ENCODE measurements around the gene NDE1. TPM values are rescaled to one million over a fixed set of nuclear protein-coding genes. Genes with fewer than 3 reads are reported as not detected.

Gene NDE1
- total and polyA plus RNA-seq, 2 donors: 38.0 to 39.1 TPM

GRCh38 chr16:15735610-15736009 is 85.6 kb downstream of the NDE1 start:
- WGBS: 74% methylated on average over 3 of the region's 3 CpGs
- DNase-seq (ENCODE audit: extremely low spot score): no peak
- Histone ChIP-seq H3K36me3 (ENCODE audit: insufficient read depth) (no peaks in the 10 kb centered on the region), H3K4me3 (ENCODE audit: low read depth, low read length) (no peak overlapping the region), H3K27ac (ENCODE audit: low read depth) (no peak overlapping the region), H3K4me1 (ENCODE audit: insufficient read depth) (no peaks in the 10 kb centered on the region)

- no peaks in the 10 kb centered on the region for H3K4me1 ChIP-seq (ENCODE audit: insufficient read depth)
- DNase-seq (ENCODE audit: extremely low spot score): no peak
- H3K27ac ChIP-seq (ENCODE audit: low read depth): no peak overlapping the region
- H3K36me3 ChIP-seq (ENCODE audit: insufficient read depth): no peaks in the 10 kb centered on the region
- WGBS: 72% methylated on average over 7 of the region's 7 CpGs
- no peak overlapping the region for H3K4me3 ChIP-seq (ENCODE audit: low read depth, low read length)
Measured at GRCh38 chr16:15736529-15736928, 86.5 kb downstream of the NDE1 start.

GRCh38 chr16:15737140-15737644 is 87.1 kb downstream of the NDE1 start:
- no peak for DNase-seq (ENCODE audit: extremely low spot score)
- Histone ChIP-seq H3K27ac (ENCODE audit: low read depth) (no peak overlapping the region), H3K4me3 (ENCODE audit: low read depth, low read length) (no peak overlapping the region), H3K4me1 (ENCODE audit: insufficient read depth) (no peaks in the 10 kb centered on the region), H3K36me3 (ENCODE audit: insufficient read depth) (no peaks in the 10 kb centered on the region)
- 78% methylated on average over 18 of the region's 18 CpGs for WGBS

- H3K4me3 ChIP-seq (ENCODE audit: low read depth, low read length): no peak overlapping the region
- 76% methylated on average over 2 of the region's 2 CpGs for WGBS
- no peak overlapping the region for H3K27ac ChIP-seq (ENCODE audit: low read depth)
- DNase-seq (ENCODE audit: extremely low spot score): no peak
- no peaks in the 10 kb centered on the region for H3K36me3 ChIP-seq (ENCODE audit: insufficient read depth)
- H3K4me1 ChIP-seq (ENCODE audit: insufficient read depth): no peaks in the 10 kb centered on the region
Measured at GRCh38 chr16:15739464-15739863, 89.4 kb downstream of the NDE1 start.

- no peaks in the 10 kb centered on the region for H3K4me1 ChIP-seq (ENCODE audit: insufficient read depth)
- WGBS: 62% methylated on average over 6 of the region's 6 CpGs
Measured at GRCh38 chr16:15739950-15740349, 89.9 kb downstream of the NDE1 start.

GRCh38 chr16:15741207-15741871 is 91.3 kb downstream of the NDE1 start:
- 94% methylated on average over 13 of the region's 13 CpGs for WGBS
- Histone ChIP-seq H3K4me3 (ENCODE audit: low read depth, low read length) (no peak overlapping the region), H3K27ac (ENCODE audit: low read depth) (no peak overlapping the region), H3K36me3 (ENCODE audit: insufficient read depth) (no peaks in the 10 kb centered on the region), H3K4me1 (ENCODE audit: insufficient read depth) (no peaks in the 10 kb centered on the region)
- DNase-seq (ENCODE audit: extremely low spot score): no peak

More at GRCh38 chr16:15739950-15740349, 89.9 kb downstream of the NDE1 start:
- DNase-seq (ENCODE audit: extremely low spot score): no peak
- no peak overlapping the region for H3K4me3 ChIP-seq (ENCODE audit: low read depth, low read length)
- H3K36me3 ChIP-seq (ENCODE audit: insufficient read depth): no peaks in the 10 kb centered on the region
- H3K27ac ChIP-seq (ENCODE audit: low read depth): no peak overlapping the region

GRCh38 chr16:15742716-15743115 is 92.7 kb downstream of the NDE1 start:
- no peaks in the 10 kb centered on the region for H3K4me1 ChIP-seq (ENCODE audit: insufficient read depth)
- H3K4me3 ChIP-seq (ENCODE audit: low read depth, low read length): no peak overlapping the region
- 96% methylated on average over 2 of the region's 2 CpGs for WGBS
- DNase-seq (ENCODE audit: extremely low spot score): no peak
- H3K36me3 ChIP-seq (ENCODE audit: insufficient read depth): no peaks in the 10 kb centered on the region
- no peak overlapping the region for H3K27ac ChIP-seq (ENCODE audit: low read depth)

- Histone ChIP-seq H3K4me3 (ENCODE audit: low read depth, low read length) (no peak overlapping the region), H3K36me3 (ENCODE audit: insufficient read depth) (no peaks in the 10 kb centered on the region), H3K27ac (ENCODE audit: low read depth) (no peak overlapping the region), H3K4me1 (ENCODE audit: insufficient read depth) (no peaks in the 10 kb centered on the region)
- DNase-seq (ENCODE audit: extremely low spot score): no peak
- 70% methylated on average over 1 of the region's 1 CpG for WGBS
Measured at GRCh38 chr16:15743657-15744056, 93.6 kb downstream of the NDE1 start.

- Histone ChIP-seq H3K4me3 (ENCODE audit: low read depth, low read length) (no peak overlapping the region), H3K36me3 (ENCODE audit: insufficient read depth) (no peaks in the 10 kb centered on the region), H3K27ac (ENCODE audit: low read depth) (no peak overlapping the region), H3K4me1 (ENCODE audit: insufficient read depth) (no peaks in the 10 kb centered on the region)
- DNase-seq (ENCODE audit: extremely low spot score): no peak
- 93% methylated on average over 6 of the region's 6 CpGs for WGBS
Measured at GRCh38 chr16:15746332-15746731, 96.3 kb downstream of the NDE1 start.

- Histone ChIP-seq H3K36me3 (ENCODE audit: insufficient read depth) (no peaks in the 10 kb centered on the region), H3K27ac (ENCODE audit: low read depth) (no peak overlapping the region), H3K4me1 (ENCODE audit: insufficient read depth) (no peaks in the 10 kb centered on the region), H3K4me3 (ENCODE audit: low read depth, low read length) (no peak overlapping the region)
- WGBS: 82% methylated on average over 14 of the region's 14 CpGs
- no peak for DNase-seq (ENCODE audit: extremely low spot score)
Measured at GRCh38 chr16:15747937-15748336, 97.9 kb downstream of the NDE1 start.

- DNase-seq (ENCODE audit: extremely low spot score): no peak
- Histone ChIP-seq H3K27ac (ENCODE audit: low read depth) (no peak overlapping the region), H3K36me3 (ENCODE audit: insufficient read depth) (peaks cover 2% of the 10 kb centered on the region), H3K4me3 (ENCODE audit: low read depth, low read length) (no peak overlapping the region), H3K4me1 (ENCODE audit: insufficient read depth) (no peaks in the 10 kb centered on the region)
- 88% methylated on average over 2 of the region's 2 CpGs for WGBS
Measured at GRCh38 chr16:15748654-15749053, 98.6 kb downstream of the NDE1 start.

GRCh38 chr16:15749371-15749770 is 99.3 kb downstream of the NDE1 start:
- Histone ChIP-seq H3K4me3 (ENCODE audit: low read depth, low read length) (no peak overlapping the region), H3K36me3 (ENCODE audit: insufficient read depth) (peaks cover 2% of the 10 kb centered on the region)

GRCh38 chr16:15749985-15750384 is 99.9 kb downstream of the NDE1 start:
- no peaks in the 10 kb centered on the region for H3K4me1 ChIP-seq (ENCODE audit: insufficient read depth)
- DNase-seq (ENCODE audit: extremely low spot score): no peak
- H3K27ac ChIP-seq (ENCODE audit: low read depth): no peak overlapping the region
- H3K36me3 ChIP-seq (ENCODE audit: insufficient read depth): peaks cover 2% of the 10 kb centered on the region
- H3K4me3 ChIP-seq (ENCODE audit: low read depth, low read length): no peak overlapping the region
- WGBS: 86% methylated on average over 18 of the region's 18 CpGs

More at GRCh38 chr16:15749371-15749770, 99.3 kb downstream of the NDE1 start:
- H3K4me1 ChIP-seq (ENCODE audit: insufficient read depth): no peaks in the 10 kb centered on the region
- 29% methylated on average over 2 of the region's 2 CpGs for WGBS
- H3K27ac ChIP-seq (ENCODE audit: low read depth): no peak overlapping the region
- no peak for DNase-seq (ENCODE audit: extremely low spot score)

GRCh38 chr16:15751940-15752339 is 101.9 kb downstream of the NDE1 start:
- WGBS: 85% methylated on average over 7 of the region's 7 CpGs
- H3K27ac ChIP-seq (ENCODE audit: low read depth): no peak overlapping the region
- DNase-seq (ENCODE audit: extremely low spot score): no peak
- no peaks in the 10 kb centered on the region for H3K4me1 ChIP-seq (ENCODE audit: insufficient read depth)
- no peak overlapping the region for H3K4me3 ChIP-seq (ENCODE audit: low read depth, low read length)
- H3K36me3 ChIP-seq (ENCODE audit: insufficient read depth): peaks cover 2% of the 10 kb centered on the region

Data from urinary bladder (tissue), 4 donors.